MM.1S (cell line): Measurements from ENCODE around the gene MOB3B.

Experiments used
- EZH2 ChIP-seq: fragments of 300-600 bp; sonication (generic); optimal IDR thresholded peaks from 2 replicates; pipeline ENCODE3; 2017; ENCODE audit warnings: low read depth, mild to moderate bottlenecking, antibody characterized with exemption, low read length, mixed read lengths
- EZH2phosphoT487 ChIP-seq: fragments of 300-600 bp; sonication (generic); IDR thresholded peaks from 2 replicates; pipeline ENCODE4 v1.6.1; 2018; ENCODE audit warnings: antibody characterized with exemption, low read length
- TF ChIP-seq, protein P1 (sequence below): fragments of 300-600 bp; sonication (generic); IDR thresholded peaks from 2 replicates; pipeline ENCODE4 v1.5.1; 2016; ENCODE audit warnings: antibody characterized with exemption, low read length, mixed read lengths

GRCh38 chr9:27438522-27438921, 91.1 kb downstream of the MOB3B start:
- TF ChIP-seq, protein P1, sequence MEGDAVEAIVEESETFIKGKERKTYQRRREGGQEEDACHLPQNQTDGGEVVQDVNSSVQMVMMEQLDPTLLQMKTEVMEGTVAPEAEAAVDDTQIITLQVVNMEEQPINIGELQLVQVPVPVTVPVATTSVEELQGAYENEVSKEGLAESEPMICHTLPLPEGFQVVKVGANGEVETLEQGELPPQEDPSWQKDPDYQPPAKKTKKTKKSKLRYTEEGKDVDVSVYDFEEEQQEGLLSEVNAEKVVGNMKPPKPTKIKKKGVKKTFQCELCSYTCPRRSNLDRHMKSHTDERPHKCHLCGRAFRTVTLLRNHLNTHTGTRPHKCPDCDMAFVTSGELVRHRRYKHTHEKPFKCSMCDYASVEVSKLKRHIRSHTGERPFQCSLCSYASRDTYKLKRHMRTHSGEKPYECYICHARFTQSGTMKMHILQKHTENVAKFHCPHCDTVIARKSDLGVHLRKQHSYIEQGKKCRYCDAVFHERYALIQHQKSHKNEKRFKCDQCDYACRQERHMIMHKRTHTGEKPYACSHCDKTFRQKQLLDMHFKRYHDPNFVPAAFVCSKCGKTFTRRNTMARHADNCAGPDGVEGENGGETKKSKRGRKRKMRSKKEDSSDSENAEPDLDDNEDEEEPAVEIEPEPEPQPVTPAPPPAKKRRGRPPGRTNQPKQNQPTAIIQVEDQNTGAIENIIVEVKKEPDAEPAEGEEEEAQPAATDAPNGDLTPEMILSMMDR: no peak
- no peak for TF ChIP-seq EZH2
- no peak for TF ChIP-seq EZH2phosphoT487
